IMR-90 (cell line): ENCODE results near the gene NPAS3. TPM values are rescaled to one million over a fixed set of nuclear protein-coding genes. Genes with fewer than 3 reads are reported as not detected.

Experiments
- ATAC-seq: fragments of 200-7000 bp; cut with Tn5 transposase; 2 replicates; pipeline ENCODE4 v1.9.1; 2020; ENCODE audit warnings: low read depth, mild to moderate bottlenecking, moderate library complexity
- BruUV-seq: library from RNA; stranded (reverse); fragments of 400-500 nt; replicated peaks from 2 replicates; lab custom pipeline; 2021; lab: Mats Ljungman, UMichigan
- CTCF ChIA-PET: fragments of 300-600 bp; formaldehyde crosslinking; extraction: SDS; loops from one replicate; lab custom pipeline; 2021; ENCODE audit warnings: antibody characterized with exemption; lab: Yijun Ruan, JAX
- POLR2A ChIA-PET: fragments of 300-600 bp; sonication (Branson Sonifier 250); formaldehyde crosslinking; loops from one replicate; lab custom pipeline; 2022; ENCODE audit warnings: antibody characterized with exemption; ENCODE audit not compliant: unreplicated experiment; lab: Charles Lee
- DNase-seq: peaks from one replicate; pipeline ENCODE4 v3.0.0; 2013
- H2AFZ ChIP-seq: replicated peaks from 2 replicates; pipeline ENCODE3; 2013; ENCODE audit warnings: low read length, mild to moderate bottlenecking; ENCODE audit not compliant: poor library complexity
- H2AK5ac ChIP-seq: 2 replicates; pipeline ENCODE4 v1.6.1; 2013; ENCODE audit warnings: low read depth, low read length, inconsistent platforms
- H2AK9ac ChIP-seq: replicated peaks from 2 replicates; pipeline ENCODE3; 2013; ENCODE audit warnings: mild to moderate bottlenecking, low read depth, low read length, moderate library complexity; ENCODE audit not compliant: poor library complexity
- H2BK120ac ChIP-seq: 2 replicates; pipeline ENCODE4 v1.6.1; 2013; ENCODE audit warnings: low read depth, low read length, inconsistent platforms
- H2BK15ac ChIP-seq: 3 replicates; pipeline ENCODE4 v1.6.1; 2013; ENCODE audit warnings: low read depth, low read length, inconsistent platforms
- H2BK20ac ChIP-seq: 2 replicates; pipeline ENCODE4 v1.6.1; 2013; ENCODE audit warnings: low read depth, mild to moderate bottlenecking, inconsistent platforms, low read length, moderate library complexity
- H2BK5ac ChIP-seq: 2 replicates; pipeline ENCODE4 v1.6.1; 2013; ENCODE audit warnings: mild to moderate bottlenecking, low read depth, low read length, inconsistent platforms; ENCODE audit not compliant: poor library complexity, severe bottlenecking
- H3K14ac ChIP-seq: replicated peaks from 2 replicates; pipeline ENCODE4 v1.6.1; 2013; ENCODE audit warnings: low read depth, low read length, inconsistent platforms
- H3K18ac ChIP-seq: 2 replicates; pipeline ENCODE4 v1.6.1; 2013; ENCODE audit warnings: low read depth, low read length, control low read depth
- H3K23ac ChIP-seq: 2 replicates; pipeline ENCODE4 v1.6.1; 2013; ENCODE audit warnings: low read depth, low read length, inconsistent platforms
- H3K27ac ChIP-seq: 2 replicates; pipeline ENCODE4 v1.5.1; 2013; ENCODE audit warnings: mild to moderate bottlenecking, control low read depth, low read length; ENCODE audit not compliant: insufficient read depth
- H3K27me3 ChIP-seq: 2 replicates; pipeline ENCODE4 v1.6.1; 2013; ENCODE audit warnings: low read length; ENCODE audit not compliant: control insufficient read depth, insufficient read depth
- H3K36me3 ChIP-seq: 2 replicates; pipeline ENCODE4 v1.6.1; 2013; ENCODE audit warnings: low read length, mixed read lengths; ENCODE audit not compliant: control insufficient read depth, insufficient read depth
- H3K4ac ChIP-seq: 2 replicates; pipeline ENCODE4 v1.6.1; 2013; ENCODE audit warnings: low read depth, low read length, inconsistent platforms
- H3K4me1 ChIP-seq: 2 replicates; pipeline ENCODE4 v1.6.1; 2013; ENCODE audit warnings: low read length, mixed read lengths; ENCODE audit not compliant: control insufficient read depth, insufficient read depth
- H3K4me2 ChIP-seq: 2 replicates; pipeline ENCODE4 v1.6.1; 2013; ENCODE audit warnings: low read depth, mild to moderate bottlenecking, control low read depth, low read length, moderate library complexity
- H3K4me3 ChIP-seq: 2 replicates; pipeline ENCODE4 v1.5.1; 2013; ENCODE audit warnings: low read depth, mild to moderate bottlenecking, control low read depth, low read length, moderate library complexity; ENCODE audit not compliant: insufficient read depth
- H3K56ac ChIP-seq: 2 replicates; pipeline ENCODE4 v1.6.1; 2013; ENCODE audit warnings: low read length, inconsistent platforms; ENCODE audit not compliant: insufficient read depth; ENCODE audit errors: extremely low read depth
- H3K79me1 ChIP-seq, 2 experiments: 2 replicates each; pipeline ENCODE4 v1.6.1; 2013; ENCODE audit warnings: low read length in 2 of 2, inconsistent platforms in 1 of 2, low read depth in 1 of 2
- H3K9ac ChIP-seq: 2 replicates; pipeline ENCODE4 v1.6.1; 2013; ENCODE audit warnings: low read depth, low read length, control low read depth
- H3K9me1 ChIP-seq: 2 replicates; pipeline ENCODE4 v1.6.1; 2013; ENCODE audit warnings: low read length, inconsistent platforms; ENCODE audit not compliant: insufficient read depth
- H3K9me3 ChIP-seq: 2 replicates; pipeline ENCODE4 v1.6.1; 2013; ENCODE audit warnings: low read length; ENCODE audit not compliant: control insufficient read depth, insufficient read depth
- H4K20me1 ChIP-seq: 2 replicates; pipeline ENCODE4 v1.6.1; 2013; ENCODE audit warnings: low read length, inconsistent platforms; ENCODE audit not compliant: insufficient read depth
- H4K5ac ChIP-seq: 2 replicates; pipeline ENCODE4 v1.6.1; 2013; ENCODE audit warnings: mild to moderate bottlenecking, low read depth, low read length, control low read depth
- H4K8ac ChIP-seq, 2 experiments: 2 replicates each; pipeline ENCODE4 v1.6.1; 2013; ENCODE audit warnings: low read depth in 2 of 2, low read length in 2 of 2, control low read depth in 1 of 2, inconsistent platforms in 1 of 2
- H4K91ac ChIP-seq: 2 replicates; pipeline ENCODE4 v1.6.1; 2013; ENCODE audit warnings: low read depth, low read length, inconsistent platforms; ENCODE audit not compliant: insufficient read depth
- CEBPB ChIP-seq: IDR thresholded peaks from 2 replicates; pipeline ENCODE4 v1.6.1; 2012; ENCODE audit warnings: low read depth, low read length, improper control_type of control experiment
- CTCF ChIP-seq: conservative IDR thresholded peaks from 2 replicates; pipeline ENCODE4 v1.5.1; 2012; ENCODE audit warnings: mild to moderate bottlenecking, low read depth, low read length, improper control_type of control experiment
- ELK1 ChIP-seq: fragments of 150-350 bp; IDR thresholded peaks from 2 replicates; pipeline ENCODE4 v1.6.1; 2016; ENCODE audit warnings: low read depth, mild to moderate bottlenecking, low read length, moderate library complexity, borderline replicate concordance
- FOS ChIP-seq: fragments of 150-350 bp; IDR thresholded peaks from 2 replicates; pipeline ENCODE4 v1.6.1; 2016; ENCODE audit warnings: low read depth, low read length
- MAFK ChIP-seq: IDR thresholded peaks from 2 replicates; pipeline ENCODE4 v1.6.1; 2012; ENCODE audit warnings: low read depth, low read length, improper control_type of control experiment
- MXI1 ChIP-seq: IDR thresholded peaks from 2 replicates; pipeline ENCODE4 v1.6.1; 2012; ENCODE audit warnings: low read depth, mild to moderate bottlenecking, low read length, moderate library complexity, borderline replicate concordance
- NFE2L2 ChIP-seq: fragments of 150-350 bp; IDR thresholded peaks from 2 replicates; pipeline ENCODE4 v1.6.1; 2016; ENCODE audit warnings: low read depth, mild to moderate bottlenecking, low read length
- POLR2A ChIP-seq: IDR thresholded peaks from 2 replicates; pipeline ENCODE4 v1.6.1; 2012; ENCODE audit warnings: mild to moderate bottlenecking, low read depth, low read length
- RAD21 ChIP-seq: IDR thresholded peaks from 2 replicates; pipeline ENCODE4 v1.6.1; 2012; ENCODE audit warnings: low read length, improper control_type of control experiment
- USF2 ChIP-seq: fragments of 150-350 bp; IDR thresholded peaks from 2 replicates; pipeline ENCODE4 v1.6.1; 2017; ENCODE audit warnings: mild to moderate bottlenecking, antibody characterized with exemption, low read length, low read depth
- dilution Hi-C: fragments of 300-500 bp; cut with HindIII; formaldehyde crosslinking; loops from one replicate; pipeline ENCODE4 v1.14.3; 2018; ENCODE audit warnings: low sequenced_read_pairs; ENCODE audit not compliant: unreplicated experiment
- in situ Hi-C: fragments of 300-500 bp; cut with MboI; formaldehyde crosslinking; loops from 3 replicates; pipeline ENCODE4 v1.14.3; 2019; ENCODE audit warnings: low sequenced_read_pairs, inconsistent platforms, mixed read lengths
- intact Hi-C: fragments of 100-400 bp; cut with micrococcal nuclease; formaldehyde crosslinking; loops from 2 replicates; pipeline ENCODE4 v1.10.0; 2022
- polyA plus RNA-seq, 3 experiments: library from polyadenylated mRNA; depleted of rRNA; stranded (reverse); fragments of >200 nt; gene quantifications; 2 replicates each; pipeline ENCODE4 v1.2.3, GENCODE V29; 2012; ENCODE audit warnings: low replicate concordance in 1 of 3
- total RNA-seq: library from RNA; depleted of rRNA; stranded (reverse); fragments of >200 nt; gene quantifications from 2 replicates; pipeline ENCODE4 v1.2.3, GENCODE V29; 2012

NPAS3 gene
- total and polyA plus RNA-seq, 2 of the 4 experiments (the other 2 are of a cell fraction): not detected

- intact Hi-C loops: no loop called here
- Histone ChIP-seq H3K9ac (no peak overlapping the region), H3K4me2 (no peak overlapping the region), H3K9me3 (no peaks in the 10 kb centered on the region), H3K36me3 (no peaks in the 10 kb centered on the region), H2AK9ac (no peak overlapping the region), H3K4me3 (no peak overlapping the region), H4K91ac (no peak overlapping the region), H2AFZ (no peak overlapping the region), H3K79me1 (no peaks in the 10 kb centered on the region), H4K5ac (no peak overlapping the region), H2BK20ac (no peak overlapping the region), H2BK5ac (no peak overlapping the region), H3K27ac (no peak overlapping the region), H4K20me1 (no peaks in the 10 kb centered on the region), H3K56ac (no peak overlapping the region), H3K23ac (no peak overlapping the region), H2BK120ac (no peak overlapping the region), H3K14ac (no peak overlapping the region), H3K27me3 (no peaks in the 10 kb centered on the region), H3K9me1 (no peaks in the 10 kb centered on the region), H3K18ac (no peak overlapping the region), H3K4ac (no peak overlapping the region), H3K4me1 (no peaks in the 10 kb centered on the region), H4K8ac (no peak overlapping the region), H2AK5ac (no peak overlapping the region), H2BK15ac (no peak overlapping the region)
- in situ Hi-C loops: no loop called here
- POLR2A ChIA-PET: no interaction called here
- ATAC-seq (no peak), DNase-seq (no peak)
- CTCF ChIA-PET: interaction anchor here (0.6 kb wide), 1 partner anchor 622 kb away, joined by 3 read pairs; no protein-coding TSS in a partner anchor
- TF ChIP-seq FOS (no peak), RAD21 (no peak), MXI1 (no peak), POLR2A (no peak), NFE2L2 (no peak), CTCF (no peak), ELK1 (no peak), USF2 (no peak), CEBPB (no peak), MAFK (no peak)
- dilution Hi-C loops: no loop called here
- BruUV-seq: no TSS peak
Observed at GRCh38 chr14:33369972-33370371, 431.3 kb downstream of the NPAS3 start.
